Heart left ventricle (tissue), 13 donors: ENCODE data around the gene NMNAT3.

Experiments
- CTCF ChIP-seq, 12 donors: fragments of 200-600 bp; sonication (generic) in 4 of 12; IDR thresholded peaks; one replicate each; pipeline versions ENCODE4 v1.5.0 to v1.8.0; 2018 to 2022; ENCODE audit warnings: antibody characterized with exemption in 12 of 12, mild to moderate bottlenecking in 5 of 12
- POLR2A ChIP-seq, 2 donors: fragments of 450-650 bp; IDR thresholded peaks; one replicate each; pipeline ENCODE4 v1.6.1; 2017; ENCODE audit warnings: antibody characterized with exemption in 2 of 2, mild to moderate bottlenecking in 2 of 2, moderate library complexity in 2 of 2
- donor health status: ischemic (EF 13 %, LVEDD 7.1; RV severe dilation, severe dysfunction).
- donor health status: DM: no; HTN: yes; CAD: no.
- donor health status: DM: no; HTN: no; CAD: no.
- donor health status: ischemic (EF 25% LVEDD 6.9; RV normal size, moderate dysfunction).
- donor health status: ischemic (EF 25% LVEDD 5.7; RV mildly dilated, moderate dysfunction).
- donor health status: ischemic (EF 35%, LVEDD 5.7; RV mildly dilated, moderate dysfunction).
- donor health status: nonischemic (EF 11% LVEDD 7.7; RV severe dilation, severe dysfunction).
- donor health status: DM: yes; HTN: yes; CAD: no.
- donor health status: PGD.
- donor health status: ischemic (EF 29% LVEDD 5.4; RV normal size, mild dysfunction).
- donor health status: nonischemic (EF 23%, LVEDD 6.1; RV moderate dilation, normal function).

GRCh38 chr3:139686624-139687023 lies 8.9 kb upstream of the NMNAT3 start:
- TF ChIP-seq CTCF (IDR thresholded peaks at IDR 0.05): no peak
- no peak for TF ChIP-seq POLR2A (IDR thresholded peaks at IDR 0.05)
